SK-N-SH (cell line): ENCODE results near the gene ESYT3. TPM values are rescaled to one million over a fixed set of nuclear protein-coding genes. Genes with fewer than 3 reads are reported as not detected.
"Not testable (repeated sequence)": the region's sequence is repeated elsewhere in the genome, so short reads cannot be mapped to it uniquely, and the experiment has no call there.

Source experiments
- CTCF ChIA-PET: fragments of 300-600, 350-600 bp; formaldehyde crosslinking; extraction: SDS; loops from one replicate; lab custom pipeline; 2021; lab: Yijun Ruan, JAX
- POLR2A ChIA-PET: fragments of 350-600 bp; sonication (Branson Sonifier 250); formaldehyde crosslinking; extraction: SDS; loops from one replicate; lab custom pipeline; 2020; ENCODE audit warnings: antibody characterized with exemption, inconsistent platforms; lab: Yijun Ruan, JAX
- DNase-seq: peaks from one replicate; pipeline ENCODE4 v3.0.0; 2012
- H2AFZ ChIP-seq: fragments of 200-600 bp; sonication (generic); 2 replicates; pipeline ENCODE4 v1.8.1; 2016; ENCODE audit warnings: antibody characterized with exemption, mild to moderate bottlenecking, low read depth
- H3F3A ChIP-seq: fragments of 200-600 bp; sonication (generic); replicated peaks from 2 replicates; pipeline ENCODE3; 2016; ENCODE audit warnings: antibody characterized with exemption, mild to moderate bottlenecking; ENCODE audit not compliant: insufficient read depth
- H3K27ac ChIP-seq, 2 experiments: fragments of 200-500 bp in 1 of 2; fragments of 200-600 bp in 1 of 2; sonication (Bioruptor generic) in 1 of 2; sonication (generic), shearing (Covaris generic) in 1 of 2; 2 replicates each; pipeline versions ENCODE4 v1.5.1 to v1.6.1; 2014 to 2016; ENCODE audit warnings: low read depth in 2 of 2, inconsistent platforms in 1 of 2, low read length in 1 of 2, mild to moderate bottlenecking in 1 of 2, mixed read lengths in 1 of 2
- H3K27me3 ChIP-seq: fragments of 200-600 bp; sonication (generic), shearing (Covaris generic); 2 replicates; pipeline ENCODE4 v1.6.1; 2016; ENCODE audit warnings: mixed run types; ENCODE audit not compliant: insufficient read depth
- H3K36me3 ChIP-seq, 2 experiments: fragments of 200-500 bp in 1 of 2; fragments of 200-600 bp in 1 of 2; sonication (Bioruptor generic) in 1 of 2; sonication (generic) in 1 of 2; replicated peaks in 1 of 2; 2 replicates each; pipeline versions ENCODE3 to v1.5.1; 2014 to 2016; ENCODE audit warnings: low read length in 1 of 2, mild to moderate bottlenecking in 1 of 2; ENCODE audit not compliant: insufficient read depth in 2 of 2, control insufficient read depth in 1 of 2
- H3K4me1 ChIP-seq, 2 experiments: fragments of 200-500 bp in 1 of 2; fragments of 200-600 bp in 1 of 2; sonication (Bioruptor generic) in 1 of 2; sonication (generic), shearing (Covaris generic) in 1 of 2; 2 replicates each; pipeline versions ENCODE4 v1.5.1 to v1.6.1; 2014 to 2016; ENCODE audit warnings: low read depth in 1 of 2, low read length in 1 of 2, mixed run types in 1 of 2; ENCODE audit not compliant: insufficient read depth in 2 of 2, control insufficient read depth in 1 of 2
- H3K4me2 ChIP-seq: fragments of 200-600 bp; sonication (generic), shearing (Covaris generic); 2 replicates; pipeline ENCODE4 v1.6.1; 2017; ENCODE audit warnings: mixed run types
- H3K4me3 ChIP-seq, 2 experiments: fragments of 200-500 bp in 1 of 2; fragments of 200-600 bp in 1 of 2; sonication (Bioruptor generic) in 1 of 2; sonication (generic), shearing (Covaris generic) in 1 of 2; 2 replicates each; pipeline versions ENCODE4 v1.5.1 to v1.8.1; 2014 to 2016; ENCODE audit warnings: low read depth in 2 of 2, inconsistent platforms in 1 of 2, low read length in 1 of 2, mild to moderate bottlenecking in 1 of 2, mixed read lengths in 1 of 2, moderate library complexity in 1 of 2
- H3K79me2 ChIP-seq: fragments of 200-600 bp; sonication (generic); 2 replicates; pipeline ENCODE4 v1.8.1; 2017; ENCODE audit warnings: mild to moderate bottlenecking; ENCODE audit not compliant: insufficient read depth
- H3K9ac ChIP-seq: fragments of 200-600 bp; sonication (generic); 2 replicates; pipeline ENCODE4 v1.6.1; 2017; ENCODE audit warnings: mixed run types
- H3K9me2 ChIP-seq: fragments of 200-600 bp; sonication (generic); 2 replicates; pipeline ENCODE4 v1.6.1; 2017; ENCODE audit warnings: mixed run types
- H3K9me3 ChIP-seq: fragments of 200-600 bp; sonication (generic); 2 replicates; pipeline ENCODE4 v1.6.1; 2017; ENCODE audit warnings: mixed run types, mild to moderate bottlenecking, moderate library complexity
- H4K20me1 ChIP-seq: fragments of 200-600 bp; sonication (generic); 2 replicates; pipeline ENCODE4 v1.6.1; 2017; ENCODE audit warnings: mild to moderate bottlenecking, mixed run types; ENCODE audit not compliant: insufficient read depth
- EP300 ChIP-seq, 2 experiments: IDR thresholded peaks; 2 replicates each; pipeline versions ENCODE4 v1.4.0 to v1.6.1; 2012; ENCODE audit warnings: borderline replicate concordance in 1 of 2, low read depth in 1 of 2, low read length in 1 of 2
- RAD21 ChIP-seq: IDR thresholded peaks from 2 replicates; pipeline ENCODE4 v1.6.1; 2012; ENCODE audit warnings: mild to moderate bottlenecking, low read length
- WGBS: methylation state at CpG from one replicate; pipeline ENCODE4 v1.1.6; 2017; ENCODE audit warnings: low lambda C conversion rate; 5-methylcytosine and 5-hydroxymethylcytosine counted together
- polyA plus RNA-seq, 3 experiments: library from polyadenylated mRNA; depleted of rRNA; stranded (reverse); fragments of >200 nt; gene quantifications; 2 replicates each; pipeline ENCODE4 v1.2.3, GENCODE V29; 2012
- TF ChIP-seq, protein P1 (sequence below): fragments of 200-600 bp; sonication (generic); IDR thresholded peaks from 2 replicates; pipeline ENCODE4 v1.6.1; 2017; ENCODE audit warnings: antibody characterized with exemption, mild to moderate bottlenecking, moderate library complexity

Gene ESYT3
- polyA plus RNA-seq, 1 of the 3 experiments (the other 2 are of a cell fraction) = 0.33 TPM

DNA sequence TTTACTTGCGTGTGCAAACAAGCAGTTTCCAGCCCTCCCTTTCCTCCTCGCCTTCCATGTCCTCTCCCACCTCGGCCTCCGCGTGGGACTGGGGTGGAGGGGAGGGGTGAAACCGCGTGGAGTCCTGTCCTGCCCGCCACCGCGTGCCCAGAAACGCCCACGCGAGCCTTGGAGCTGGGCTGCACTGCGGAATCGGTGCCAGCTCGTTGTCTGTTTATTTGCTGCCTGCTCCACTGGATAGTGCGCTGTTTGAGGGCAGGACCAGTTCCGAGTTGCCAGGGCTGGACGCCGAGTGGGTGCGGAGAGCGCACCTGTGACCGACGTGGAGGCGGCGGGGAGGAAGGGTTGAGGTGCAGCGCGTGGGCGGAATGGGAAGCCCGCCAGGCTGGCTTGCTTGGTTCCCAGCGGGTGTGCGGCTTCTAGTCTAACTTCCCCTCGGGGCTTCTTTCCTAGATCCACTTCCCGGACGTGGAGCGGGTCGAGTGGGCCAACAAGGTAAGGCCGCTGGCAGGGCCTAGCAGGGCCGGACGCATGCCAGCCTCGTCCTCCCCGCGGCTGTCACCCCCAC lies 17.3 kb downstream of the ESYT3 start:
- no peak for DNase-seq
- H3K27me3 ChIP-seq = no peaks in the 10 kb centered on the region
- H3K27ac ChIP-seq = no peak overlapping the region
- no peaks in the 10 kb centered on the region for H3K4me1 ChIP-seq
- H3F3A ChIP-seq = no peaks in the 10 kb centered on the region
- CTCF ChIA-PET = interaction anchor here (1.4 kb wide), 1 partner anchor 35 kb away, joined by 4 read pairs; no protein-coding TSS in a partner anchor
- POLR2A ChIA-PET = no interaction called here
- no peak overlapping the region for H3K9ac ChIP-seq
- H2AFZ ChIP-seq = no peak overlapping the region
- H3K36me3 ChIP-seq = no peaks in the 10 kb centered on the region
- TF ChIP-seq EP300 (IDR thresholded peaks at IDR 0.05; ENCODE audit: borderline replicate concordance in 1 of 2, low read depth in 1 of 2, low read length in 1 of 2) = no peak
- TF ChIP-seq, protein P1, sequence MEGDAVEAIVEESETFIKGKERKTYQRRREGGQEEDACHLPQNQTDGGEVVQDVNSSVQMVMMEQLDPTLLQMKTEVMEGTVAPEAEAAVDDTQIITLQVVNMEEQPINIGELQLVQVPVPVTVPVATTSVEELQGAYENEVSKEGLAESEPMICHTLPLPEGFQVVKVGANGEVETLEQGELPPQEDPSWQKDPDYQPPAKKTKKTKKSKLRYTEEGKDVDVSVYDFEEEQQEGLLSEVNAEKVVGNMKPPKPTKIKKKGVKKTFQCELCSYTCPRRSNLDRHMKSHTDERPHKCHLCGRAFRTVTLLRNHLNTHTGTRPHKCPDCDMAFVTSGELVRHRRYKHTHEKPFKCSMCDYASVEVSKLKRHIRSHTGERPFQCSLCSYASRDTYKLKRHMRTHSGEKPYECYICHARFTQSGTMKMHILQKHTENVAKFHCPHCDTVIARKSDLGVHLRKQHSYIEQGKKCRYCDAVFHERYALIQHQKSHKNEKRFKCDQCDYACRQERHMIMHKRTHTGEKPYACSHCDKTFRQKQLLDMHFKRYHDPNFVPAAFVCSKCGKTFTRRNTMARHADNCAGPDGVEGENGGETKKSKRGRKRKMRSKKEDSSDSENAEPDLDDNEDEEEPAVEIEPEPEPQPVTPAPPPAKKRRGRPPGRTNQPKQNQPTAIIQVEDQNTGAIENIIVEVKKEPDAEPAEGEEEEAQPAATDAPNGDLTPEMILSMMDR = no peak
- no peaks in the 10 kb centered on the region for H3K79me2 ChIP-seq
- H3K9me3 ChIP-seq = no peaks in the 10 kb centered on the region
- no peak overlapping the region for H3K4me3 ChIP-seq
- H3K4me2 ChIP-seq = no peak overlapping the region
- no peaks in the 10 kb centered on the region for H3K9me2 ChIP-seq
- 91% methylated on average over 26 of the region's 43 CpGs for WGBS
- H4K20me1 ChIP-seq = no peaks in the 10 kb centered on the region

DNA sequence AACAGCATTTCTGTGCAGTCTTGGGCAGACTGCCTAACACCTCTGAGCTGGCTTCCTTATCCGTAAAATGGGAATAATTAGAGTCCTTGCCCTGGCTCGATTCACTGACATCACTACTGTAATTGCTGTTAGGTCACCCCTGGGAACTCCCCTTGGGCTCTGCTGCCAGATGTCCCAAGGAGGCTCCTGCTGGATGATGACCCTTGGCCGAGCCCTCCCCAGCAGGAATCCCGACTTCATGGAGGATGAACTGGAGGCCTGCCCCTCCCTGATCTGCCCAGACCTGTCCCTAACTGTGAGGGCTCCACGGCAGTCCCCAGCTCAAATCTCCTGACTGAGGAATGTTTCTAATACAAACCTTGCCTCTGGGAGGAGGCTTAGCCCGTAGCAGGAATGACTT lies 18.0 kb downstream of the ESYT3 start:
- H3F3A ChIP-seq = no peaks in the 10 kb centered on the region
- POLR2A ChIA-PET = no interaction called here
- H3K36me3 ChIP-seq = no peaks in the 10 kb centered on the region
- no peak overlapping the region for H3K4me2 ChIP-seq
- H3K4me1 ChIP-seq = no peaks in the 10 kb centered on the region
- H4K20me1 ChIP-seq = no peaks in the 10 kb centered on the region
- no peaks in the 10 kb centered on the region for H3K79me2 ChIP-seq
- no peaks in the 10 kb centered on the region for H3K9me3 ChIP-seq
- 61% methylated on average over 6 of the region's 6 CpGs for WGBS
- TF ChIP-seq RAD21 = no peak
- TF ChIP-seq, all 33 proteins: peak for 0
- DNase-seq = no peak
- Histone ChIP-seq H3K27ac (no peak overlapping the region), H3K9ac (no peak overlapping the region), H2AFZ (no peak overlapping the region), H3K9me2 (no peaks in the 10 kb centered on the region), H3K27me3 (no peaks in the 10 kb centered on the region), H3K4me3 (no peak overlapping the region)
- CTCF ChIA-PET = no interaction called here

DNA sequence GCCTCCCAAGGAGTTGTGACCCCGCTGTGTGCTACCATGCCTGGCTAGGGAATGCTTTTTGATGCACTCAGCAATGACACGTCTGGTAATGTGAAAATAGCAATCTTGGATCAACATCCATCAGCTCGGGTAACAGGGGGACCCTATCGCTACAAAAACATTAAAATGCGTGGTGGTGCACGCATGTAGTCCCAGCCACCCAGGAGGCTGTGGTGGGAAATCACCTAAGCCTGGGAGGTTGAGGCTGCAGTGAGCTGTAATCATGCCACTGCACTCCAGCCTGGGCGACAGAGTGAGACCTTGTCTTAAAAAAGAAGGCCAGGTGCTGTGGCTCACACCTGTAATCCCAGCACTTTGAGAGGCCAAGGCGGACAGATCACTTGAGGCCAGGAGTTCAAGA lies 19.5 kb downstream of the ESYT3 start:
- H4K20me1 ChIP-seq, H3K4me1 ChIP-seq, H3K27ac ChIP-seq, DNase-seq, H3K27me3 ChIP-seq, H3F3A ChIP-seq, H3K4me2 ChIP-seq, H2AFZ ChIP-seq, POLR2A ChIA-PET, H3K9ac ChIP-seq, H3K36me3 ChIP-seq, H3K9me3 ChIP-seq, H3K4me3 ChIP-seq, H3K79me2 ChIP-seq, H3K9me2 ChIP-seq: not testable (repeated sequence)
- CTCF ChIA-PET = interaction anchor here (1.0 kb wide), 1 partner anchor 462 kb away, joined by 4 read pairs; no protein-coding TSS in a partner anchor
- WGBS = 73% methylated on average over 8 of the region's 8 CpGs
